ENCODE measurements around the gene CNTF.
A peak's percentile ranks its signal among the peaks of the same experiment; 100 is the strongest.

Gene CNTF

GRCh38 chr11:58606930-58607714, 15.3 kb upstream of the CNTF start:
- no peak for DNase-seq (ENCODE audit: low read depth in 2 of 2)

GRCh38 chr11:58608331-58608730, 14.1 kb upstream of the CNTF start:
- no peak for DNase-seq (ENCODE audit: low read depth in 2 of 2)

- DNase-seq (ENCODE audit: low read depth in 2 of 2): no peak
Measured at GRCh38 chr11:58609723-58610122, 12.7 kb upstream of the CNTF start.

GRCh38 chr11:58613228-58613627, 9.2 kb upstream of the CNTF start:
- no peak for DNase-seq (ENCODE audit: low read depth in 2 of 2)

- DNase-seq (ENCODE audit: low read depth in 2 of 2): no peak
Measured at GRCh38 chr11:58615559-58615958, 6.9 kb upstream of the CNTF start.

- no peak for DNase-seq (ENCODE audit: low read depth in 2 of 2)
Measured at GRCh38 chr11:58616594-58616993, 5.9 kb upstream of the CNTF start.

GRCh38 chr11:58617976-58618557, 4.4 kb upstream of the CNTF start:
- no peak for DNase-seq (ENCODE audit: low read depth in 2 of 2)

- DNase-seq (ENCODE audit: low read depth in 2 of 2): no peak
Measured at GRCh38 chr11:58621586-58622262, 741 bp upstream of the CNTF start.

- no peak for DNase-seq (ENCODE audit: low read depth in 2 of 2)
Measured at GRCh38 chr11:58625086-58625485, 2.6 kb downstream of the CNTF start.

- no peak for DNase-seq (ENCODE audit: low read depth in 2 of 2)
Measured at GRCh38 chr11:58625826-58626460, 3.5 kb downstream of the CNTF start.

GRCh38 chr11:58626934-58627483, 4.5 kb downstream of the CNTF start:
- DNase-seq (ENCODE audit: low read depth in 2 of 2): no peak

GRCh38 chr11:58628446-58628845, 6.0 kb downstream of the CNTF start:
- DNase-seq (ENCODE audit: low read depth in 2 of 2): no peak

- DNase-seq (ENCODE audit: low read depth in 2 of 2): peak in 1 of 2 donors; percentile 7
Measured at GRCh38 chr11:58629857-58630256, 7.4 kb downstream of the CNTF start.

GRCh38 chr11:58631378-58631777, 8.9 kb downstream of the CNTF start:
- no peak for DNase-seq (ENCODE audit: low read depth in 2 of 2)

GRCh38 chr11:58632510-58632909, 10.0 kb downstream of the CNTF start:
- DNase-seq (ENCODE audit: low read depth in 2 of 2): no peak

- DNase-seq (ENCODE audit: low read depth in 2 of 2): no peak
Measured at GRCh38 chr11:58636587-58636986, 14.1 kb downstream of the CNTF start.

GRCh38 chr11:58637371-58637770, 14.9 kb downstream of the CNTF start:
- DNase-seq (ENCODE audit: low read depth in 2 of 2): no peak

- no peak for DNase-seq (ENCODE audit: low read depth in 2 of 2)
Measured at GRCh38 chr11:58639103-58639502, 16.6 kb downstream of the CNTF start.

GRCh38 chr11:58639669-58640068, 17.2 kb downstream of the CNTF start:
- DNase-seq (ENCODE audit: low read depth in 2 of 2): no peak

- DNase-seq (ENCODE audit: low read depth in 2 of 2): no peak
Measured at GRCh38 chr11:58640386-58641023, 18.0 kb downstream of the CNTF start.

GRCh38 chr11:58641341-58641740, 18.9 kb downstream of the CNTF start:
- no peak for DNase-seq (ENCODE audit: low read depth in 2 of 2)
